ENCODE data around the gene WDFY4.

WDFY4 gene

DNA sequence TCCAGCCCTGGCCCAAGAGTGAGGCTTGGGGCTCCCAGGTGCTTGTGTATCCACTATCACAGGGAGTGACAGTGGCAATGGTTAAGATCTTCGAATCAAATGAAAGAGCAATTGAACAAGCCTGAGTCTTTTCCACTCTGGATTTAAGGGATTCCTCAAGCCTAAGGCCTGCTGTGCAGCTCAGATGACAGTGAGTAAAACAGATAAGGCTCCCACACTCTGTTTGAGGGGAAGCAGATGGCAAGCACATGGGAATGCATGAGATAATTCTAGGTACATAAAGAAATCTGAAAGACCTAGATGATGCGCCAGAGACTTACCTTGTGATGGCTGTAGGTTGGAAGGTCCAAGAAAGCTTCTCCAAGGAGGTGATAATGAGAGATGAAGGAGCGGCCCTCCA lies 159.9 kb downstream of the WDFY4 start:
- H2AFZ ChIP-seq (ENCODE audit: low read depth, low read length, severe bottlenecking): no peak overlapping the region
- H4K20me1 ChIP-seq (ENCODE audit: low read depth, low read length): no peaks in the 10 kb centered on the region
- no peaks in the 10 kb centered on the region for H3K79me2 ChIP-seq (ENCODE audit: insufficient read depth, low read length)
- no peak overlapping the region for H3K9ac ChIP-seq (ENCODE audit: low read length)
- no peak overlapping the region for H3K4me3 ChIP-seq (ENCODE audit: insufficient read depth, low read length, poor library complexity, severe bottlenecking)
- H3K27me3 ChIP-seq (ENCODE audit: low read length): no peaks in the 10 kb centered on the region
- H3F3A ChIP-seq (ENCODE audit: insufficient read depth): no peaks in the 10 kb centered on the region
- H3K27ac ChIP-seq (ENCODE audit: low read depth, low read length): no peak overlapping the region
- H3K4me2 ChIP-seq (ENCODE audit: low read depth, low read length, poor library complexity, severe bottlenecking): no peak overlapping the region
- no peak for TF ChIP-seq CTCF (IDR thresholded peaks at IDR 0.05; ENCODE audit: insufficient read depth, low read length, poor library complexity, severe bottlenecking)
- no peak for TF ChIP-seq EZH2phosphoT487 (conservative IDR thresholded peaks at IDR 0.05; ENCODE audit: low read length)
- no peaks in the 10 kb centered on the region; the same call in 1 of the 2 replicates for H3K36me3 ChIP-seq (ENCODE audit: low read length)
- no peaks in the 10 kb centered on the region for H3K9me3 ChIP-seq (ENCODE audit: insufficient read depth, low read length)
- no peaks in the 10 kb centered on the region for H3K9me2 ChIP-seq (replicated peaks; ENCODE audit: insufficient read depth, low read length)

DNA sequence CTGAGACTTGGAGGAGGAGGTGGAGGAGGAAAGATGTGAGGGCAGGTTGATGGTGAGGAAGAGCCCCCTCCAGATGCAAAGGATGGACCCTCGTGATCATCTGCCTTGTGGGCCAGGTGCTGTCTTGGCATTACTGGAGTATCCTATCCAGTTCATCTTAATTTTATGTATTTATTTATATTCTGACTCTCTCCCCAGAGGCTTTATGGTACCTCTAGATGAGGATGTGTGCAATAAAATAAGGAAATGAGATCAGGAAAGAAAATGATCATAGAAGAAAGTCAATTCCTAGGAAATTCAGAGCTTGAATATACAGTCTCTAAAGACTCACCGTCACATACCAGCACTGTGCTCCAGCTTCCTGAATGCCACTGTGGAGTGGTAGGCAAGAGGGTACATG lies 160.8 kb downstream of the WDFY4 start:
- no peaks in the 10 kb centered on the region; the same call in 1 of the 2 replicates for H3K36me3 ChIP-seq (ENCODE audit: low read length)
- H3K27ac ChIP-seq (ENCODE audit: low read depth, low read length): no peak overlapping the region
- H3K9me3 ChIP-seq (ENCODE audit: insufficient read depth, low read length): no peaks in the 10 kb centered on the region
- no peak for TF ChIP-seq EZH2phosphoT487 (conservative IDR thresholded peaks at IDR 0.05; ENCODE audit: low read length)
- no peak for TF ChIP-seq CTCF (IDR thresholded peaks at IDR 0.05; ENCODE audit: insufficient read depth, low read length, poor library complexity, severe bottlenecking)
- no peaks in the 10 kb centered on the region for H3F3A ChIP-seq (ENCODE audit: insufficient read depth)
- H2AFZ ChIP-seq (ENCODE audit: low read depth, low read length, severe bottlenecking): no peak overlapping the region
- H3K79me2 ChIP-seq (ENCODE audit: insufficient read depth, low read length): no peaks in the 10 kb centered on the region
- no peak overlapping the region for H3K4me3 ChIP-seq (ENCODE audit: insufficient read depth, low read length, poor library complexity, severe bottlenecking)
- no peaks in the 10 kb centered on the region for H3K27me3 ChIP-seq (ENCODE audit: low read length)
- H4K20me1 ChIP-seq (ENCODE audit: low read depth, low read length): no peaks in the 10 kb centered on the region
- no peak overlapping the region for H3K9ac ChIP-seq (ENCODE audit: low read length)
- no peaks in the 10 kb centered on the region for H3K9me2 ChIP-seq (replicated peaks; ENCODE audit: insufficient read depth, low read length)
- H3K4me2 ChIP-seq (ENCODE audit: low read depth, low read length, poor library complexity, severe bottlenecking): no peak overlapping the region

DNA sequence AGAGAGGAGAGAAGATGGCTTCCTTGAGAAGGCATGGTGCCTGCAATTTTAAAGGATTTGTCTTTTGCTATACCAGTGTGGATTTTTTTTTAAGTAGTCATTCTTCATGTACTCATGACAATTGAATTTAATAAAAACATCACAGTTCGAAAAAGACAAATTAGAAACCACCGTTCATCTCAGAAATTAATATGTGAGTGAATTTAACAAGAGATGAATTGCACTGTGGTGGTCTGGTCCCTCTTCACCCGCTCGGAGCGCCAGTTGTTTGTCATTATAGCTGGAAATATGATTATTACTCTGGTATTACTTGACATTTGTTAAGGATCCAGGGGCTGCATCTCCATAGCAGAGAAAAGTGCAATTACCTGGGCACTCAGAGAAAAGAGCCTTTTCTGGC lies 163.0 kb downstream of the WDFY4 start:
- H4K20me1 ChIP-seq (ENCODE audit: low read depth, low read length): no peaks in the 10 kb centered on the region
- no peak overlapping the region for H3K4me2 ChIP-seq (ENCODE audit: low read depth, low read length, poor library complexity, severe bottlenecking)
- H3K27me3 ChIP-seq (ENCODE audit: low read length): no peaks in the 10 kb centered on the region
- H2AFZ ChIP-seq (ENCODE audit: low read depth, low read length, severe bottlenecking): no peak overlapping the region
- no peak overlapping the region for H3K9ac ChIP-seq (ENCODE audit: low read length)
- no peaks in the 10 kb centered on the region for H3K9me3 ChIP-seq (ENCODE audit: insufficient read depth, low read length)
- no peak for TF ChIP-seq CTCF (IDR thresholded peaks at IDR 0.05; ENCODE audit: insufficient read depth, low read length, poor library complexity, severe bottlenecking)
- no peak for TF ChIP-seq EZH2phosphoT487 (conservative IDR thresholded peaks at IDR 0.05; ENCODE audit: low read length)
- no peak overlapping the region for H3K4me3 ChIP-seq (ENCODE audit: insufficient read depth, low read length, poor library complexity, severe bottlenecking)
- no peaks in the 10 kb centered on the region for H3K79me2 ChIP-seq (ENCODE audit: insufficient read depth, low read length)
- H3K27ac ChIP-seq (ENCODE audit: low read depth, low read length): no peak overlapping the region
- H3F3A ChIP-seq (ENCODE audit: insufficient read depth): no peaks in the 10 kb centered on the region
- H3K9me2 ChIP-seq (replicated peaks; ENCODE audit: insufficient read depth, low read length): no peaks in the 10 kb centered on the region
- no peaks in the 10 kb centered on the region; the same call in 1 of the 2 replicates for H3K36me3 ChIP-seq (ENCODE audit: low read length)
